Measurements from ENCODE around the gene TENM3. TPM values are rescaled to one million over a fixed set of nuclear protein-coding genes. Genes with fewer than 3 reads are reported as not detected.
"Not testable (repeated sequence)": the region's sequence is repeated elsewhere in the genome, so short reads cannot be mapped to it uniquely, and the experiment has no call there.

The TENM3 gene
- polyA plus RNA-seq, 1 donor = 19.5 TPM

DNA sequence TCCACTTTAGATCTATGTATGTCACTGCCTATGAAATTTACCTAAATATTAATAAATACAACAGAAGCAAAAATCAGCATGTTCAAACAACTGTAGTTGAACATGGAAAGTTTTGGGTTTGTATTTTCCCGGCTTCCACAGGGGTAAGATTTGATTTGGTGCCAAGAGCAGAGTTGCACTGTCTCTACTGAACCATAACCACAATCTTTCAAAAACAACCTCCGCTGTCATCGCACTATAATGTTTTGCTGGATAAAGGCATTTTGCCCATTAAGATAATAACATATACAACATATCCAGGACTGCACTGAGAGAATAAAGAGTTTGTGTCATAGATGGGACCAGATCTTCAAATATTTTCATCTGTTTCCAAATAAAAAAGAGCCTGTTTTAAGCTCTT lies 94.9 kb downstream of the TENM3 start:
- no peak for DNase-seq

DNA sequence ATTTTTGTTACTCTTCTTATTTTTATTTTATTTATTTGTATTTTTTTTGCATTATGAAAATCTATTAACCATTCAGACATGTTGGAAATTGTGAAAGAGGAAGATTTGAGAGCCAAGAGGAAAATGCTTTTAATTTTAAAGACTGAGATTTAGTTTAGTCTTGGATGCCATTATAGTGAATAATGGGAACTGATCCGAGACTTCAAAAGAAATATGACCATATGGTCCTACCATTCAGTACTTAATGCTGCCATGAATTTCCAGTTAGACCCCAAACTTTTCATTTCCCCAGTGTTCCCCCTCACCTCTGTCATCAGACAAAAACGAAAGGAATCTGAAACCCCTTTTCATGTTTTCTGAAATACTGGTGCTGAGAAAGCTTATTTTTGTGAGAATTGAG lies 95.5 kb downstream of the TENM3 start:
- DNase-seq = no peak

- peak; percentile 35 for DNase-seq
Observed at GRCh38 chr4:182339221-182339641, 96.0 kb downstream of the TENM3 start.

- DNase-seq = no peak
Observed at GRCh38 chr4:182343453-182343852, 100.3 kb downstream of the TENM3 start.

DNA sequence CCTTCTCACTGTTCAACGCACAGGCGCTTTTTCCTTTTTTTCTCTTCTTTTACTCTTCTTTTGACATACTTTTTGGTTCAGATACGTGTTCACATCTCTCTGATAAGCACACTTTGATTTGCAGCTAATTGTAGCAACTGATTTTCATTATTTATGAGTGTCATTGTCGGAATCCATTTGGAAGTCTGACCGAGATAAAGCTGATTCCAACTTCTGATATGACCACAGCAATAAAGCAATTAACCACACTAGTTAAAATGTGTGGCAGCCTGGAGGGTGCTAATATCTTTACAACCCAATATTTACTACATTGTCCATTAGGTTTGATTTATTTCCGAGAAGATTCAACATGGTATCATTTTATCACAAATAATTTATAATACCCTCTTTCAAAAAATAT lies 101.8 kb downstream of the TENM3 start:
- DNase-seq = no peak

DNA sequence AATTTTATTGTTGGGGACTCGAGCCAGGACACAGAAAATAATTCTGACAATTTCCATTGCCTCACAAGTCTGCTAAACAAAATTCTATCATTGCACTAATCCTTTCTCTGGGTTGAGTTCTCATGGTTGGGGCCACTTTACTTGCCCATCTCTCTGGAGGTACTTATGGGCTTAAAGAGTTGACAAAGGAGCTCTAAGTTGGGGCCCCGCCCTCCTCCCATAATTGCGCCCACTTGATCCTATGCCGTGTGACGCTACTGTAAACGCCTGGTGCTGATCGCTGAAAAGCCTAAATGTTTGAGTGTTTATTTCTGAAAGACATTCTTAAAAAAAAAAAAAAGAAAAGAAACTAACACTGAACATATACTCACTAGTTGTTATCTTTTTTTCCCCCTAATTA lies 103.0 kb downstream of the TENM3 start:
- DNase-seq = no peak

GRCh38 chr4:182346675-182347375 lies 103.6 kb downstream of the TENM3 start:
- no peak for DNase-seq

- DNase-seq = peak; percentile 26
Observed at GRCh38 chr4:182348779-182349326, 105.7 kb downstream of the TENM3 start.

DNA sequence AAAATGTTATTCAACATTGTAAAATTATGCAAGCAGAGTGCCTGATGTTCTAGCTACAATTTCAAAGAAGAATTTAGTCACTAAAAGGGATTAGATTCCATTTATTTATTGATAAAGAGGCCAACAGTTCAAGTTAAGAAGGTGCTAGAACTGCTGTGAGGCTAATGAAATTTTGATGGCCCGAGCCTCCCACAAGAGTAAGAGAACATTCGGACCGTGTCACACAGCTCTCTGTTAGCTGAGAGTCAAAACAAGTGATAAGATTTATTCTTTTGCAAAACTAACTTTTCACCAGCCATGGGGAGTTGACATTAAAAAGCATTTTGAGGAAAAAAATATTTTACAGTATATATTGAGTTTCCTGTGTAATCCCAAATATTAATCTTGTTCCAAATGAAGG lies 106.8 kb downstream of the TENM3 start:
- DNase-seq = no peak

GRCh38 chr4:182351485-182351884 lies 108.3 kb downstream of the TENM3 start:
- no peak for DNase-seq

DNA sequence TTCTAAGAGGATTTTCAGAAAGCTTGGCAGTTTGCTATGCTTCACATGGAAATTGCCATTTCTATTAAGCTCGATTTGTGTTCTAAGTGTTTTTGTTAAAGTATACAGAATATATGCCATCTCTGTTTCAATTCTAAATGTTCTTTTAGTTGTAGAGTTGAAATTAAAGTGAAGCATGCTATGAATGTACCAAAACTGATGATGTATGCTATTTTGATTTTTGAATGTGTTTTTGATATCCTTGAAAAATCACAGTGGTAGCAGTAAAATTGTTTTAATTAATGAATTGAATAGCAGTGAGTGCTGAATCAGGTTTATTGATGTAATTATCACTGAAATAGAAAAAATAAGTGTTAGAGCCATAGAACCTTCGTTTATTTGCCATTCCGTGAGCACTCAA lies 110.9 kb downstream of the TENM3 start:
- DNase-seq = no peak

DNA sequence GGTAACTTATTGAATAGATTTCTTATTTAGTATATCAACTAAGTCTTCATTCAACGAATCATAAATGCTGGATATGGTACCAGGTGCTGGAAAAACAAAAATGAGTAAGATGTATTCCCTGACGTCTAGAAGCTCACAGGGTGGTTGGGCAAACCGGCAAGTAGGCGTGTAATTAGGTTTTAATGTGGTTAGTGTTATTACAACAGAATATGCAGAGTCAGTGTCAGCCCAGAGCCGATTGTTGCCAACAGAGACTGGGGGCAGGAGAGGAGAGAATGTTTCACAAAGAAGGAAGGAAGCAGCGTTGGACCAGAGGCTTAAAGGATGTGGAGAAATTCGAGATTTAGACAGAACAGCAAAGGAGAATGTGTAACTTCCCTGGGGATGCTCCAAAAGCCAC lies 111.7 kb downstream of the TENM3 start:
- DNase-seq = no peak

GRCh38 chr4:182367153-182367552 lies 124.0 kb downstream of the TENM3 start:
- DNase-seq = no peak

DNA sequence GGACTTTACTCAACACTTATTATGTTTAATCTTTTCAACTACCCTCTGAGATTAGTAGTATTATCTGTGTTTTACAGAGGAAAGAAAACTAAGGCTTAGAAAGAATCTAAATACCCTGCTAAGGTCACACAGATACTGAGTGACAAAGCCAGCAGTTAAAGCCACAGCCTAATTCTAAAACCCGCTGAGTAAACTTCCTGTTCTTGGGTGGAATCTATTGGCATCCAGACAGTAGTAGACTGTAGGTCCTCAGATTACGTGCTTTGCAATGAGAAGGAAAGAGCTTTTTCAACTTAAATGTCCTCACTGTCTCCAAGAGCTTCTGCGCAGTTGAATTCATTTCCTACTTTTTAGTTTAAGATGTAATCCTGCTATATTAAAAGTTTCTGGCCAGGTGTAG lies 126.0 kb downstream of the TENM3 start:
- no peak for DNase-seq

DNA sequence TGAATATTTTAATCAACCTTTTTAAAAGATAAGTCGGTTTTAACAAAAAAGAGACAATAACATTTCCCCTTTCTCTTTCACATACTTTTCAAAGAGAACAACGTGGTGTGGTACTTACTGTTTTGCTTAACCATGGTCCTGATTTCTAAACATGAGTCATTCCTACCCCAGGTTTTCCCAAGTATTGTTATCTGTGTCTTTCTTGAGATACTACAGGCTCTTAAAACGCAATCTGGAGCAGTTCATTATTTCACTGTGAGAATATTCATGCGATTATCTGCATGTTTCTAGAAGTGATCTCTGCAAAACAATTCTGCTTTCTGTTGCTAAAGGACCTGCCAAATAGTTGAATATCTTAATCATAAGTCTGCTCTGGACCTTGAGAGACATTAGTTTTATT lies 127.3 kb downstream of the TENM3 start:
- DNase-seq = no peak

DNA sequence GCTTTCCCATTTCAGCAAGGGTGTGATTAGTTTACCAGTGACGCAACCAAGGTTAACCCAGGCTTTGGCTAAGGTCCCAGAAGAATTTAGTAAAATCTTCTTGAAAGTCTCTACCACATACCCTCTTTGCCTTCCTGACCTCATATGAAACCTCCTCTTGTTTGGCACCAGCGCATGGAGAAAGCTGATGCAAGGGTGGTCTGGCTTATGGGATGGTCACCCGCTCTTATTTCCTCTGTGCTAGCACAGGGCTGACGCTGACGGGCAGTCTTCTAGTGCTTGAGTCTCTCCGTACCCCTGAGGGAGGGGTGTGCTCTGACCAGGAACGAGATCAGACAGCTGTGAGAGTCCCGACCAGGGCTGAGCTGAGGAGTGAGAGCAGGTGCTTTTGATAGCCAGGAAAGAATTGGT lies 137.6 kb downstream of the TENM3 start:
- DNase-seq = no peak

- no peak for DNase-seq
Observed at GRCh38 chr4:182382941-182383340, 139.7 kb downstream of the TENM3 start.

GRCh38 chr4:182384631-182385091 lies 141.5 kb downstream of the TENM3 start:
- peak; percentile 19 for DNase-seq

GRCh38 chr4:182385897-182386296 lies 142.7 kb downstream of the TENM3 start:
- no peak for DNase-seq

- not testable (repeated sequence) for DNase-seq
Observed at GRCh38 chr4:182386576-182386975, 143.4 kb downstream of the TENM3 start.

DNA sequence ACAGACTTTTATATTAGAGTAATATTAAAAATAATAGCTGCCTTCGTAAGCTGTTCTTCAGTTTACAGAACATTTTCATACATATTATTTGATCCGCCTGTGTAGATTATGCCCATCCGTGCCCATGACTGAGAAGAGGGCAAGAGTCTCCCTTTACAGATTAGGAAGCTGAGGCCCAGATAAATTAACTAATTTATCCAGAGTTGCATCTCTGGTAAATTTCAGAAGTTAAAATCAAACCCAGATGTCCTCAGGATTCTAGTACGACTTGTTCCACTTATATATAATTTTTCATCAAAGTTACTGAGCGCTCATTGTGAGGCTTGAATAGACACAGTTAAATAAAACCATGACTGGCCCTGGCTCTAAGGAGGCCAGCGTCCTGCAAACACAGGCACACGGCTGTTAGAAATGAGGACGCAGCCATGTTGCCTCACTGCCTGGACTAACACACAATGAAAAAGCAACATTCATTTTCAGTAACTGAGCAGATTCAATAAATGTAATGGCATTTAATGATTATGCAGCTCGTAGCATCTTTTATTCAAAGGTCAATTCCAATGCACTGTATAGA lies 148.0 kb downstream of the TENM3 start:
- DNase-seq = no peak

- no peak for DNase-seq
Observed at GRCh38 chr4:182394181-182394580, 151.0 kb downstream of the TENM3 start.

DNA sequence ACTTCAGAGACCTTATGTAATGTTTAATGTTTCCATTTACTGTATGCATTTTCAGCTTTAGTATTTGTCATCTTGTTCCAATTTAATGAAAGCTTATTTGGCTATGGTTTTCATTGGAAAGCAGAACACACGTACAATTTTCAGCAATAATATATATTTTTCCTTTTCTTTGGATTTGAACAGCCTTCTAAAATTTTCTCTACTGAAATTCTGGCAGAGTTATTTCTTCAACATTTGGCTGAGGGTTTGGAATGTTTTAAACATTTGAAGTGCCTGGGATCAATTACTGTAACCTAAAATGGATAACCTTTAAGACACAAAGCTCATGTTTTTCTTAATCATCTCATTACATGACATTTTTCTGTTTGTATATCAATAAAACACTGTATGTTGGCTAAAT lies 156.9 kb downstream of the TENM3 start:
- no peak for DNase-seq

- no peak for DNase-seq
Observed at GRCh38 chr4:182400790-182401189, 157.6 kb downstream of the TENM3 start.

Data from left kidney (tissue), 2 donors.